BLaER1 treated with 17β-estradiol and CSF1 and Interleukin-3, amounts not matched to agents 10 nM and 100 nM (cell line): ENCODE measurements around the gene PROZ.

Experiments used
- H3K27ac ChIP-seq, 11 experiments: shearing (Covaris generic); formaldehyde crosslinking; 2 replicates each; pipeline ENCODE4 v1.8.1; 2022
- H3K27me3 ChIP-seq, 11 experiments: shearing (Covaris generic); formaldehyde crosslinking; 2 replicates each; pipeline ENCODE4 v1.8.1; 2022
- H3K36me3 ChIP-seq, 11 experiments: shearing (Covaris generic); formaldehyde crosslinking; 2 replicates each; pipeline ENCODE4 v1.8.1; 2022
- H3K4me1 ChIP-seq, 10 experiments: shearing (Covaris generic); formaldehyde crosslinking; 2 replicates each; pipeline ENCODE4 v1.8.1; 2022
- H3K4me2 ChIP-seq, 11 experiments: shearing (Covaris generic); formaldehyde crosslinking; 2 replicates each; pipeline ENCODE4 v1.8.1; 2022
- H3K4me3 ChIP-seq, 10 experiments: shearing (Covaris generic); formaldehyde crosslinking; 2 replicates each; pipeline ENCODE4 v1.8.1; 2022
- H3K9ac ChIP-seq, 11 experiments: shearing (Covaris generic); formaldehyde crosslinking; 2 replicates each; pipeline ENCODE4 v1.8.1; 2022
- H3K9me3 ChIP-seq, 11 experiments: shearing (Covaris generic); formaldehyde crosslinking; replicated peaks in 1 of 11; 2 replicates each; pipeline ENCODE4 v1.8.1; 2022
- H4K20me1 ChIP-seq, 11 experiments: shearing (Covaris generic); formaldehyde crosslinking; 2 replicates each; pipeline ENCODE4 v1.8.1; 2022
- Cebpa-rat ChIP-seq, 11 experiments: shearing (Covaris generic); IDR thresholded peaks; 2 replicates each; pipeline ENCODE4 v1.8.1; 2022

Gene PROZ

DNA sequence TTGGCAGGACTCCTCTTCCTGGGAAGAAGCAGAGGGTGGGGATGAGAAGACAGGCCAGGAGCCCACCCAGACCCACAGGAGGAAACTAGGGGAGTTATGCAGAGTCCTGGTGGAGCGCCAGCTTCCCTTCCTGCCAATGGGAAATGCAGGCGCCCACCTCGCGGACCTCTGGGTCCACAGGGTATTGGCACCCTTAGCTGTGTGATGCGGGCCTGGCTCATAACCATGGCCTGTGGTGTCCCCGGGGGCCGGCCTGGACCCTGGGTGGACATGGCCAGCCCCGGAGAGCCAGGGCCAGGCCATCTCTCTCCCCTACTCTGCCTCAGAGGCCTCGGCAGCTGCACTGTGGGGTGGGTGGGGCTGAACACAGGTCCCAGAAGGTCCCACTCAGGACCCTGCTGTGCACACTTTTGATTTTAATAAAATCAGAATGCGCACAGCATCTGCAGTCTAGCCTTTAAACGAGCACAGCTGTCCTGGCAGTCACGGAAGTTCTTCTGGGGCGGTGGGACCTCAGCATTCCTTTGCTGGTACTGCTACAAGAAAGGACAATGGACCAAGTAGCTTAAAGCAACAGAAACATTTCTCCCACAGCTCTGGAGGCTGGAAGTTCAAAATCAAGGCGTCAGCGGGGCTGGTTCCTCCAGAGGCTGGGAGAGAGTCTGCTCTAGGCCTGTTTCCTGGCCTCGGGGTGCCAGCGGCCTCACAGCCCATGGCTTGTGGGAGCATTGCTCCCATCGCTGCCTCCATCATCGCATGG is 34.1 kb upstream of the PROZ start:
- no peak for TF ChIP-seq Cebpa-rat (IDR thresholded peaks at IDR 0.05)
- no peak overlapping the region for H3K27ac ChIP-seq
- H3K27me3 ChIP-seq = no peaks in the 10 kb centered on the region
- H4K20me1 ChIP-seq = no peaks in the 10 kb centered on the region; a peak in 1 of 22 replicates
- no peaks in the 10 kb centered on the region for H3K4me1 ChIP-seq
- H3K4me2 ChIP-seq = no peak overlapping the region
- H3K4me3 ChIP-seq = no peak overlapping the region
- no peaks in the 10 kb centered on the region for H3K36me3 ChIP-seq
- no peaks in the 10 kb centered on the region for H3K9me3 ChIP-seq
- H3K9ac ChIP-seq = no peak overlapping the region

DNA sequence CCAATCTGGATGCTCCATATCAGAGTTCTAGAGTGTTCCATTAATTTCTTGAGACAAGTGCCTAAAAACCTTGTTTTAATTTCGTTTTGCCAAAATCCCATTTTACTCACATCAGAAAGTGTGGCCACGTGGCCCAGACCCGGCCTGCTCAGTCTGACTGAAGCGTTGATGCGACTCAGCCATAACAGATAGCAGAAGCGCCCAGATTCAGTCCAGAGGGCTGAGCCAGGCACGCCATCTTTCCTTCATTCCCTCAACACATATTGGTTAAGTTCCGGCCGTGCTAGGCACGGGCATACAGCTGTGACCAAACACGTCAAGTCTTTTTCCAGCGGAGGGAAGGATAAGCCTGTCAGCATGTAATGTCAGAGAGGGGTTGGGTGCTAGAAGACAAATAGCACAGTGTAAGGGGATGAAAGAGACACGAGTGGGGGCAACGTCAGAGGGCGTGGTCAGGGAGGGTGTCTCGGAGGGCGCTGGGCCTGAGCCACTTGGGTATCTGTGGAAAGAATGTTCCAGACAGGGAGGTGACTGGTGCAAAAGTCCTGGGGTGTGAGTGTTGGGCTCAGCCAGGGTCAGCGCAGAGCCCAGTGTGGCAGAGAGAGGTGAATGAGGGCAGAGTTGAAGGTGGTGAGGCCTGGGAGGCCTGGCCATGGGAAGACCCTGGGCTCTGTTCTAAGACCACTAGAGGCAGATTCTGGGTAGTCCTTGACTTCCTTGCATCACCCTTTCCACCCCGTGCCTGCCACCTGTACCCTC is 32.8 kb upstream of the PROZ start:
- Histone ChIP-seq H3K36me3 (no peaks in the 10 kb centered on the region), H3K4me3 (no peak overlapping the region), H3K27ac (no peak overlapping the region), H4K20me1 (no peaks in the 10 kb centered on the region; a peak in 1 of 22 replicates), H3K9me3 (no peaks in the 10 kb centered on the region), H3K4me2 (no peak overlapping the region), H3K9ac (no peak overlapping the region), H3K4me1 (no peaks in the 10 kb centered on the region), H3K27me3 (no peaks in the 10 kb centered on the region)
- TF ChIP-seq Cebpa-rat (IDR thresholded peaks at IDR 0.05) = no peak

DNA sequence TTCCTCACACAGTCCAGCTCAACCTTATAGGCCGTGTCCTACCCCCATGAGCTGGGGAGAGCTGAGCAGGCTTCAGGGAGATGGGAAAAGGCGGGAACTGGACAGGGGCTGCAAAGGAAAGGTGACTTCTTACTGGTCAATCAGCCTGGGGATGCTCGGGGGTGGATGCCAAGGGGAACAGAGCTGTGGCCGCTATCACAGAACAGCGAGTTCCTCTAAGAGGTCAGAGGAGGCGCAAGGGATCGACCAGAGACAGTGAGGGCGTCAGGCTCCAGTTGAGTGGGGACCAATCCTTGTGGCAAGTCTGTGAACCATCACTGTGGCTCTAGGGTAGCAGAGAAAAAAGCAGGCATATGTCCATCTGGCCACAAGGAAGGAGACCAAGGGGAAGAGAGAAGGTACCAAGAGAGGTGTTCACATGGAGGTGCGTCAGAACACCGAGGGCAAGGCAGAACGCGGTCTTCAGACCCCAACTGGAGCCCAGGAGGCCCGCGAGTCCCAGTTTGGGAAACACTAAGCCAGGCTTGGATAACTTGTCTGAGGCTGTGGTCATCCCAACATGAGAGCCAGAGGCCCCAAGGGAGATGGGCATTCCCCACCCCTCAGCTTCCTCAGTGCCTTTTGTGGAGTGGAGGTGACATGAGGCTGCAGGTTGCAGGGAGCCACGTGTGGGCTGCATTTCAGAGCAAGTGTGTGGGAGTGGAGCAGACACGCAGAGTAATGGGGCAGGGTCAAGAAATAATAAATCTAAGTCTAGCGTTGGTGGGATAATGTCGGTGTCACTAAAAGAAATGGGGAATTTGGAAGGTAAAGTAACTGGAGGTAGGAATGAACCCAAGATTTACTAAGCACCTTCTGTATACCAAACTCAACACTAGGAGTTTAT is 31.9 kb upstream of the PROZ start:
- Histone ChIP-seq H3K4me3 (no peak overlapping the region), H3K9ac (no peak overlapping the region), H3K4me2 (no peak overlapping the region), H4K20me1 (no peaks in the 10 kb centered on the region), H3K27ac (no peak overlapping the region), H3K4me1 (no peaks in the 10 kb centered on the region), H3K36me3 (no peaks in the 10 kb centered on the region), H3K27me3 (no peaks in the 10 kb centered on the region), H3K9me3 (no peaks in the 10 kb centered on the region)
- no peak for TF ChIP-seq Cebpa-rat (IDR thresholded peaks at IDR 0.05)

DNA sequence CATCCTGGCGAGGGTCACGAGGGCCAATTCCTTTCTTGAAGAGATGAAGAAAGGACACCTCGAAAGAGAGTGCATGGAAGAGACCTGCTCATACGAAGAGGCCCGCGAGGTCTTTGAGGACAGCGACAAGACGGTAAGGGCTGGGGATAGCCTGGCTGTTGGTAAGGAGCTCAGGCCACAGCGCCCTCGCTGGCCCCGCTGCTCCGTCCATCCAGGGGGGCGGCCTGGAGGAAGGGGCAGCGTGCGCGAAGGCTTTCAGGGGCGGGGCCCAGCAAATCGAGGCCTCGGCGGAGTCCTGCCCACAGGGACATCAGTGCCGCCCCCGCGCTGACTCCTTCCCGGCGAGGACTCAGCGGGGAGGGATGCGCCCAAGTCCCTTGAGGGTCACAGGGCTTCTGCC is 29.0 kb upstream of the PROZ start:
- no peaks in the 10 kb centered on the region for H4K20me1 ChIP-seq
- no peak overlapping the region for H3K27ac ChIP-seq
- H3K27me3 ChIP-seq = no peaks in the 10 kb centered on the region
- no peak overlapping the region for H3K4me2 ChIP-seq
- no peaks in the 10 kb centered on the region for H3K36me3 ChIP-seq
- no peak overlapping the region for H3K4me3 ChIP-seq
- TF ChIP-seq Cebpa-rat (IDR thresholded peaks at IDR 0.05) = no peak
- peaks cover 0 to 9% (median 0%) of the 10 kb centered on the region in 11 experiments; a peak in 7 of 22 replicates for H3K9me3 ChIP-seq
- H3K4me1 ChIP-seq = no peaks in the 10 kb centered on the region
- H3K9ac ChIP-seq = no peak overlapping the region

DNA sequence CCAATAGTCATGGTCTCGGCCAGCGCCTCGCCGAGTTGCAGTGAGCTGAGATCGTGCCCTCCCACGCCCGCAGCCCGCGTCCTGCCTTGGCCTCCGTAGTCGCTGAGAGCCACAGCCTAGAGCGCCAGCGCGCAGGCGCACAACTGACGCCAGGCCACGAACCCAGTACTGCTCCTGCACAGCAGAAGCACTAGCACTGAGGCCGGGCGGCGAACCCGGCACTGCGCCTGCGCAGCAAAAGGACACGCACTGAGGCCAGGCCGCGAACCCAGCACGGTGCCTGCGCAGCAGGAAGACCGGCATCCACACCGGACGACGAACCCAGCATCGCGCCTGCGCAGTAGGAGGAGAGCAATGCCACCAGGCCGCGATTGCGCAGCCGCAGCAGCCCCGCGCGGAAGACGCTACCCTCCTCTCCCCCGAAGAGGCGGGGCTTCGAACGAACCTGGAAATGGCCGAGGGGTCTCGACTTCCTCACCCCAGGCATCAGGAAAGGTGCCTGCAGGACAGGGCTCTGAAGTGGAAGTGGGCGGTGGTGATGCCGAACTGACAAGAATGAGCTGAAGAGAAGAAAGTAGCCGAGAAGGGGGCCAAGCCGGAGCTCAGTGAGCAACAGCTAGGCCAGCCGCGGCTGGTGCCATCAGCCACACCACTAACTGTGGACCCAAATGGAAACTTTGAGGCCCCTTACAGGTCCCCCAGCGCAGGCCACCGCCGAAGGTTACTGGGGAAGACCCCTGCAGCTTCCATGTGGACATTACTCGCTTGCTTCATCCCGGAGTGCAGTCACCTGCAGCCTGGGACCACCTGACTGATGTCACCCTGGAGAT is 28.3 kb upstream of the PROZ start:
- Histone ChIP-seq H3K4me2 (no peak overlapping the region), H3K9ac (no peak overlapping the region), H3K4me1 (no peaks in the 10 kb centered on the region), H3K27ac (no peak overlapping the region), H3K9me3 (peaks cover 0 to 10% (median 0%) of the 10 kb centered on the region in 11 experiments; a peak in 7 of 22 replicates), H3K4me3 (no peak overlapping the region), H3K27me3 (no peaks in the 10 kb centered on the region), H4K20me1 (no peaks in the 10 kb centered on the region), H3K36me3 (no peaks in the 10 kb centered on the region)
- TF ChIP-seq Cebpa-rat (IDR thresholded peaks at IDR 0.05) = no peak

DNA sequence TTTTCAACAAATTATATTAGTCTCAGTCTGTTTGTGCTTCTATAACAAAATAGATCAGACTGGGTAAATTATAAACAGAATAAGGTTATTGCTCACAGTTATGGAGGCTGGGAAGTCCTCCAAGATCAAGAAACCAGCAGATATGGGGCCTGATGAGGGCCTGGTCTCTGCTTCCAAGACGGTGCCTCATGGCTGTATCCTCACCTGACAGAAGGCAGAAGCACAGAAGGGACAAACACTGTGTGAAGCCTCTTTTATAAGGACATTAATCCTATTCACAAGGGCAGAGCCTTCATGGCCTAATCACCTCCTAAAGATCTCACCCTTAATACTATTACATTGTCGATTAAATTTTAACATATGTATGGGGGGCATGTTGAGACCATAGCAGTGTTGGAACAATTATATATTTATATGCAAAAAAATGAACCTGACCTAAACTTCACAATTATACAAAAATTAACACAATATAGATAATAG is 23.1 kb upstream of the PROZ start:
- H3K27ac ChIP-seq = no peak overlapping the region
- no peak overlapping the region for H3K4me3 ChIP-seq
- no peaks in the 10 kb centered on the region for H3K4me1 ChIP-seq
- H3K4me2 ChIP-seq = no peak overlapping the region
- no peaks in the 10 kb centered on the region for H3K27me3 ChIP-seq
- H4K20me1 ChIP-seq = no peaks in the 10 kb centered on the region
- no peak for TF ChIP-seq Cebpa-rat (IDR thresholded peaks at IDR 0.05)
- no peaks in the 10 kb centered on the region for H3K36me3 ChIP-seq
- peaks cover 0 to 10% (median 0%) of the 10 kb centered on the region in 11 experiments; a peak in 7 of 22 replicates for H3K9me3 ChIP-seq
- H3K9ac ChIP-seq = no peak overlapping the region

DNA sequence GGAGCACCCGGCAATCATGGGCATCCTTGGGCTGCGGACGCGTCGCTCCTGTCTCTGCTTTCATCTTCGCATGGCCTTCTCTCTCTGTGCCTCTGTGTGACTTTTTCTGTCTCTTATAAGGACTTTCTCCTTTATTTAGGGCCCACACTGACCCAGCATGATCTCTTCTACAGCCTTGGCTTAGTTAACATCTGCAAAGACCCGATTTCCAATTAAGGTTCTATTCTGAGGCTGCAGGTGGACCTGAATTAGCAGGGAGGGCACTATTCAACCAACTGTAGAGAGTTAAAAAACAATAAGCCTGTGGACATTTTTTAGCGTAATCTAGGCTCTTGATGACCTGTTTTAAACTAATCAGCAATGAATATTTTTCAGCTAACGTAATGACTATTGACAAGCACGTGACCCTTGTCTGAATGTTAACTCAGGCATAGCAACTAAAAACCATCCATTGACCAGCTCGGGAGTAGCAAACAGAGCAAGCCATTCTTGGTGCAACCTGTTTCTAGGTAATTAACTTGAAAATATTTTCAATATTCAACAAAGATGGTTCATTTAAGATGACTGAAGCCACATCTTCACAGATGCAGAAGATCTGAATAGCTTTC is 20.7 kb upstream of the PROZ start:
- Histone ChIP-seq H3K27ac (no peak overlapping the region), H4K20me1 (no peaks in the 10 kb centered on the region), H3K9ac (no peak overlapping the region), H3K27me3 (no peaks in the 10 kb centered on the region), H3K4me2 (no peak overlapping the region), H3K36me3 (no peaks in the 10 kb centered on the region), H3K9me3 (peaks cover 0 to 10% (median 0%) of the 10 kb centered on the region in 11 experiments; a peak in 7 of 22 replicates), H3K4me1 (no peaks in the 10 kb centered on the region), H3K4me3 (no peak overlapping the region)
- no peak for TF ChIP-seq Cebpa-rat (IDR thresholded peaks at IDR 0.05)
